Tibial nerve (tissue), 4 donors: ENCODE measurements around the gene KCNJ8.

ENCODE experiments used
- CTCF ChIP-seq, 5 experiments: fragments of 200-600 bp in 3 of 5; fragments of 450-650 bp in 2 of 5; sonication (generic) in 3 of 5; IDR thresholded peaks; one replicate each; pipeline ENCODE4 v1.5.1; 2016 to 2019; ENCODE audit warnings: antibody characterized with exemption in 5 of 5, mild to moderate bottlenecking in 3 of 5, moderate library complexity in 2 of 5
- EP300 ChIP-seq, 2 donors: sonication (generic); formaldehyde crosslinking; IDR thresholded peaks; one replicate each; pipeline ENCODE4 v1.6.1; 2017; ENCODE audit warnings: antibody characterized with exemption in 2 of 2, mild to moderate bottlenecking in 1 of 2
- POLR2A ChIP-seq, 2 donors: fragments of 450-650 bp; IDR thresholded peaks; one replicate each; pipeline ENCODE4 v1.6.1; 2017; ENCODE audit warnings: antibody characterized with exemption in 2 of 2, mild to moderate bottlenecking in 2 of 2, moderate library complexity in 2 of 2

DNA sequence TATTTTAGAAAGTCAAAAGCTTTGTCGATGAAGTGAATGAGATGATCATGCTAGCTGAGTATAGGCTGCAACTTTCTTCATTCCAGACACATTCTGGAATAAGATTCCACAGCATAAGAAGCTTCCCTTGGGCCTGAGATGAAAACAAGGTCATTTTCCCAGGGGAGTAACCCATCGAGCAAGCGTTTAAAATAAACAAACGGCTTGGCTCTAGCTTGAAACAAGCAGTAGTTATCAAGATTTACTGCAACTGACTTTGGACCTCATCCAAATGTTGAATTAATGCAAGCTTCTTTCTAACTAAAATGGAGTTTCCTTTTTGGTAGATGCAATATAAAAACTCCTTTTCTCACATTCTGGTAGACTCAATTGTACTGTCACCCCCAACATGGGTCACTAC is 23.0 kb downstream of the KCNJ8 start:
- no peak for TF ChIP-seq CTCF (IDR thresholded peaks at IDR 0.05)
- no peak for TF ChIP-seq POLR2A (IDR thresholded peaks at IDR 0.05)
- no peak for TF ChIP-seq EP300 (IDR thresholded peaks at IDR 0.05)
